Measurements from ENCODE around the gene RNF186.
A peak's percentile ranks its signal among the peaks of the same experiment; 100 is the strongest.
"Not testable (repeated sequence)": the region's sequence is repeated elsewhere in the genome, so short reads cannot be mapped to it uniquely, and the experiment has no call there.

The RNF186 gene

DNA sequence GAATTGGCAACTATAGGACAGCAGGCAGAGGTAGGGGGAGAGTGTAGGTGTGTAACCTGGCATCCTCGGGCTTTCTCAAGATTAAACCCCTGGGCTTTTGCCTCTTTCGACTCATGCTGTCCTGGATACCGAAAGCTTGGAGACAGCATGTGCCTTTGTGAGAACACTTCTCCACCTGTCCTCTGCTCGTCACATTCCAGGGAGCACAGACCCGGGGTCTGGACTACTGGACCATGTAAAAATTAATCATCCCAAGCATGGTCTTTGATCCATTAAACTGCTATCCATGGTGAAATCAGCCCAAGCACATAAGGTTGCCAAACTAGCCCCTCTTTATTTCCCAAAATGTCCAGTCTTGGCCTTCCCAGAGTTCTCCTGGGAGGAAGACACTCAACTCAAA, 9.0 kb upstream of the RNF186 start:
- no peak for DNase-seq

DNA sequence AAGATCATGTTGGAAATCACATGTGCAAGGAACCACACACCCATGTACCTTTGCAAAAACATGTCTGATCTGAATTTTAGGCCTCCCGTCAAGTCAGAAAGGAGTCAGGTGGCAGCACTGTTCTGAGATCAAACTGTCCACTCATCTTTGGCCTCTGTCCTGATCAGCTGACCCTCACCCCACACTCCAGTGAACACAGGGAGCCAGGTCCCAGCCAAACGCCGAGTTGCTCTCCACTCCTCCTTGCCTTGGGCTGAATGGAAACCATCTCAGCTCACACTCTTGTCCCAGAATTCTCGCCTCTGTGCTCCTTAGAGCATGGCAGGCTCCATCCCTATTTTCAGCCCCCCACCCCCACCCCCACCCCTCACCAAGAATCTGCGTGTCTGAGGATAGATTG, 4.6 kb upstream of the RNF186 start:
- no peak for DNase-seq

DNA sequence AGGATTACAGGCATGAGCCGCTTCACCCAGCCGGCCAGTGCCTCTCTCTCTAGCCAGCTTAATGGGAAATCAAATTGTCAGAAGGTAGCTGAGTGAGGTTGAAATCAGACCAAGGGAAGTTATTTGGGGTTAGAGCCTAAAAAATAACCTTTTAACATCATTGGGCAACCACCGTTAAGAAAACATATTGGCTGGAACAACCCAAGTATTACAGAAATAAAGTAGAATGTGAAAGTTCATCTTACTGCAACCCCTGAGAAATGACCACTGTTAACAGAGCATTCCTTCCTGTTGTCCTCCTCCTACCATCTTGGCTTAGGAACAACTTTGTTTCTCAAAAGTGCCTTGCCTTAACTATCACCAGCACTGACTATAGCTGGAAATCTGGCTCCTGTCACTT, 3.2 kb upstream of the RNF186 start:
- no peak for DNase-seq

DNA sequence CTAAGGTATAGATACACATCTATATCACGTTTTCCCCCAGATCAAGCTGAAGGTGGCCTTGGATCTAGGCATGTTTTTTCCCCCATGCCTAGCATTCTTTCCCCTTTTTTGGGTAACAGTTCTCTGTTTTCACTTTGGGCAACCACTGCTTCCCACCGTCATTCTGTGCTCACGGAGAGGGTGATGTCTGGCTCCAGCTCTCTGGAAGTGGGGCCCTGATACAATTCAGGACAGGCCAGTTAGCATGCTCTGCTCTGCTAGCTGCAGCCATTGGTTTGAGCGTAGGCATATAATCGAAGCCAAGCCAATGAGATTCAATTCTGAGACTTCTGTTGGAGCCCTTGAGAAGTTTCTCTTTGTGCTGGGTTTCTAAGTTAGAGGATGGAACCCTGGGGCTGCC, 2.1 kb upstream of the RNF186 start:
- no peak for DNase-seq

DNA sequence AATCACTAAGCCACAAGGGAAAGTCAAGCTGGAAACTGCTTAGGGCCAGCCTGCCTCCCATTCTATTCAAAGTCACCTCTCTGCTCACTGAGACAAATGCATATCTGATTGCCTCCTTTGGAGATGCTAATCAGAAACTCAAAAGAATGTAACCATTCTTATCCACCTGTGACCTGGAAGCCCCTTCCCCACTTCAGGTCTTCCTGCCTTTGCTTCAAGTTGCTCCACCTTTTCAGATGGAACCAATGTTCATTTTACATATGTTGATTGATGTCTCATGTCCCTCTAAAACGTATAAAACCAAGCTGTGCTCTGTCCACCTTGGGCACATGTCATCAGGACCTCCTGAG, 1.6 kb upstream of the RNF186 start:
- not testable (repeated sequence) for DNase-seq

DNA sequence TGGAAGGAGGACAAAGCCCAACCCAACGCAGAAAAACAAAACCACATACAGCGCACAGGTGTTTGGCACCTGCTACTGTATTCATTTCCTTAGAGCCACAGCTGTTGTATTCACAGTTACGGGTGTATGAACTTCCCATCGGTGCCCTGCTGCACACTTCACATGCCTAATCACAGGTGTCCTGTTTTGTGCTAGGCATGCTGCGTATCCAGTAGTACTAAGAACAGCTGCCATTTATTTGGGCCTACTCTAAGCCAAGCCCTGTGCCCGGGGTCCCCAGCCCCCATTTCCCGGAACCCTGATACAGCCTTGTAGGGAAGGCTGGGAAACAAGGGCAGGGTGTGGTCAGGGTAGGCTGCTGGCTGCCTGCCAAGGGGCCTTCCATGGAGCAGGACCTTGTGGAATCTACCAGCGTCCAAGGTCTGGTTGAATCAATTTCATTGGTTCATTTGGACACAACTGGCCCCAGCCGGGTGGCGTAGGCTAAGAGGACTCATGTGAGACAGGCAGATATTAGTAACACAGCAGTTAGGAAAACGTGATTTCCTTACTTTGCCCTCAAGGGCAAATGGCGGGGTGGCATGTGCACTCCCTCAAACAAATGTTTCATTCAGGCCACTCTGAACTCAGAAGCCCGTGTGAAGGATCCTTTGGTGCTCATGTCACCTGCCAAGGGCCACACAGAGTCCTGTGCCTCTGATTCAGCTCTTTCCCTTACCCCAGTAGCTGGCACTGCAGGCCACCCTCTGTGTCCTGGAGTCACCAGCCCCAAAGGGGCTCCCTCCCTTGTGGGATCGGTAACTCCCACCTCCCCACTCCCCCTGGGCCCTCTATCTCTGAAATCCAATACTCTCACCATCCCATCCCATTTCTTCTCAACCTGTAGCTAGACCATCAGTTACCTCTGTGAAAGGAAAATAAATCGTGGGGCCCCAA, 986 bp upstream of the RNF186 start:
- DNase-seq = peak; percentile 85

DNA sequence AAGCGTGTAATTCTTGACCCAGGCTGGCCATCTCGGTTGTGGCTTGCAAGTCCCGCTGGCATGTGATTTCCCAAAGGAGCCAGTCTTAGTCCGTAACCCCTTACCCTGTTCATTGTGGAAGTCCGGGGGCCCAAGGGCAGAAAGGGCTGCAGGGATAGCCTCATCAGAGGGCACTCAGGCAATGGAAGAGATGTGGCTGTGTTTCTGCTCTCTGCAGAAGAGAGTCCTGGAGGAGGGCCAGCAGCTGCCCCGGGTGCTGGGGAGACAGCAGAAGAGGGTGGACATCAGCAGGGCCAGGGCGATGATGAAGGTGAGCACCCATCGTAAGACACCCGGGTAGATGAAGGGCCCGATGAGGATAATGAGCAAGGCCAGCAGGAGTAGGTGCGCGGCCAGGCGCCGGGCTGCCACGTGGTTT, 830 bp downstream of the RNF186 start:
- no peak for DNase-seq

DNA sequence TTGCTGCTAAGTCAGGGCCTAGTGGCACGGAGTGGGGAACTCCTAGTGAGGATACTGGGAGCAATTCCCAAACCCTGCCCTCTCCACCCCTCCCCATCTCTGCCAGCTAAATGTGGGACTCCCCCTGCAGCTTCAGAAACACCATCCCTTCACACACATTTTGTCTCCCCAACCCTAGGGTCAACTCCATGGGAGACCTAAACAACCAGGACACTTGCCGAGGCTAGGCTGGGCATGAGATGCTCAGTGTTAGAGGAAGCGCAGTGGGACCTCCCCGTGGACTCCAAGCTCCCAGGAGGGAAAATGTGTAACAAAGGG, 1.5 kb downstream of the RNF186 start:
- DNase-seq = no peak

DNA sequence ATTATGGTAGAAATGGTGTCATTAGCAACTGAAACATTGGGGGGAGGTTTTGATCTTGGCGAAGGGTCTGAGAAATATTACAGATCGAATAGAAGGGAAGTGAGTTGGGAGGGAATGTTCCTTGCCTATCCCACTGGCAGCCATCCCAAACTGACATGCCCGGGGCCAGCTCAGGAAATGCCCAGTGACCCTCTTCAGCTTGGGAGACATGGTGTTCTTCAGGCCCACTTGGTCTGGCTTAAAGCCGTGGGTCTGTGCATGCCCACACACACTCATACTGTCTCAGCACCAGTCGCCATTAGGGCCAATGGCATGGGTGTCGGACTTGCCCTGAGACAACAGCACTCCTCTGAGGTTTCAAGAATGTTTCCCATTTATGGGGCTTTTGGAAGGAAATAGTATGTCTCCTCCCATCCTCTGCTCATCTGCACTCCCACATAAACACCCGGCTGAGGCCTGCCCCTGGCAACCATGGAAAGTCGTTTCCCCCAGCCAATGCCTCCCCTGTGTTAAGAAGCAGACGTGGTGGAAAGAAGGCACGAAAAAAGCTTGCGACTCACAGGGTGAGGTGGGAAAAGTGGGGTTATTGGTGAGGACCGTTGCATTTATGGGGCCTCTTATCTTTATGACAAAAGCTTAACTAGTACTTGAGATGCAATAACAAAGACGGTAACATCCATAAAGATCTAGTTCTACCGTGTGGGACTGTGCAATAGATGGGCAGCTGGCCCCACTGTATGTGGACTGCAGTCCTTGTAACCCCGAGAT, 2.0 kb downstream of the RNF186 start:
- no peak for DNase-seq

DNA sequence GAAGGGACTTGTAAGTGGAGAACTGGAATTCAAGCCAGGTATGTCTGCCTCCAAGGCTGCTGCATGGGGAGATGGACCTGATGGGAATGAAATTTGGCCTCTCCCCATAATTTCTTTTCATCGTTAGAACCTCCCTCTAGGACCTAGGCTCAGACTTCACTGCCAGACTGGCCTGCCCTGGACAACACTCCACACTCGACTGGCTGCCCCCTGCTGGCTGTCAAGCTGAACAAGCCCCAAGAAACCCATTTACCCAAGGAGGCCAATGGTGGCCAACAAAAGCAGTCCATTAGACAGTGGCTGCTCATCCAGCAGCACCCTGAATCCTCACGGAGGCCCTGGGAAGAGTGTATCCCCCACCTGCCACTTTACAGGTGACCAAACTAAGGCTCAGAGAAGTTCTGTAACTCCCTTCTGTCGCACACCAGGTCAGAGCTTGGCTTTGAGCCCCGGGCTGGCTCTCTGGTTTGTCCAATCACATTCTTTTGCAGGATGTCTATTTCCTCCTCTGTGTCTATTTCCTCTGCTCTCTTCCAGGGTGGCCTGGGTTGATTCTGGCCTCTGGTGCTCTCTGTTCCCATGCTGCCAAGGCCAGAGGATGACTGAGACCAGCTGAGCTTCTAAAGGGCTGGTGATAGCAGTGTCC, 3.8 kb downstream of the RNF186 start:
- DNase-seq = no peak

DNA sequence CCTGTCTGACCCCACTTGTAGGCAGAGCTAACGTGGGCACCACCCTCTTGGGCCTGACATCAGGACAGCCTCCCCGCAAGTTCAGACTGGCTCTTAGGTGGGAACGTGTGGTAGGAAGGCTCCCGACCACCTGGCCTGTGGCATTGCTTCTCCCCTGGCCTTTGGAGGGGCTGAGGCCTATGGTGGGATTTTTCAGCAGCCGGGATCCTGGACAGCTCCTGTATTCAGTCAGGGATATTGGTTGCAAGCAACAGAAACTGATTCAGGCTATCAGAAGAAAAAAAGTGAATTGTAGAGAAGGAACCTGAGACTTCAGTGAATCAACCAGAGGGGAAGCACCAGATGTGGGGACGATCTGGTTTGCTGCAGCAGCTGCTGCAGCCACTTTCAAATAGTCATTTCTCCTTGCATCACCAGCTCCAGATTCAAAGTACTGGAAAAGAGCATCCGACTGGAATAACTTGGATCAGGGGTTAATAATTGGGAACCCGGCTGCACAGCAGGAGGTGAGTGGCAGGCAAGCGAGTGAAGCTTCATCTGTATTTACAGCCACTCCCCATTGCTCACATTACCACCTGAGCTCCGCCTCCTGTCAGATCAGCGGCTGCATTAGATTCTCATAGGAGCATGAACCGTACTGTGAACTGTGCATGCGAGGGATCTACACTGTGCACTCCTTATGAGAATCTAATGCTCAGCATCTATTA, 5.9 kb downstream of the RNF186 start:
- no peak for DNase-seq

DNA sequence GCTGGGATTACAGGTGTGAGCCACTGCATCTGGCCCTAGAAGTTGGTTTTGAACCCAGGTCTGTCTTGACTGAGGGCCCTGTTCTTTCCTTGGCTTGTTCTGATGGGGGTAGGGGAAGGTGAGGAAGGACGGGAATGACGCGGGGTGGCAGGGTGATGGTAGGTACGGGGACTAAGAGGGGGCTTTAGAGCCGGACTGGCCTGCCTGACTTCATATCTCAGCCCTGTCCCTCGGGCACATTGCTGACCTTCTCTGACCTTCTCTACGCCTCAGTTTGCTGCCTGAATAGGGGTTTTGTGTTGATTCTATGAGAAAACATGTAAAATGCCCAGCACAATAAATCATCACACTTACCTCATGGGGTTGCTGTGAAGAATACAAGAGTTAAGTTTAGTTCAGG, 6.7 kb downstream of the RNF186 start:
- DNase-seq = no peak

DNA sequence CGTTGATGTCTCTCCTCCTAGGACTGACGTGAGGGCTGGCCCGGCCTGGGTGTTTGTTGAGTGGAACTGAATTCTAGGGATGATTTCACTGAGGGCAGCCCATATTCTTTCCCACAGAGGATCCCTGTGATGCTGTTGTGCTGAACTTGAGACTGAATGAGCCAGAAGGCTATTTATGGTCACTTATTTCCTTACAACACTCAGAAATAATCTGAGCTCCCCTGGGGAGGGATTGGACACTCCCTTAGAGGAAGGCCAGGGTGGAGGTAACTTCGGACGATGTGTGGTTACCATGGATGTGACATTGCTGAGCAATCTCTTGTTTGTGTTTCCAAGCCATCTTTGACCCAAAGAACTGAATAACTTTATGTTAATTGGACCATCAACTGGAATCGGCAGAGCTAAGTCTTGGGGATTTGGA, 10.2 kb downstream of the RNF186 start:
- DNase-seq = no peak

DNA sequence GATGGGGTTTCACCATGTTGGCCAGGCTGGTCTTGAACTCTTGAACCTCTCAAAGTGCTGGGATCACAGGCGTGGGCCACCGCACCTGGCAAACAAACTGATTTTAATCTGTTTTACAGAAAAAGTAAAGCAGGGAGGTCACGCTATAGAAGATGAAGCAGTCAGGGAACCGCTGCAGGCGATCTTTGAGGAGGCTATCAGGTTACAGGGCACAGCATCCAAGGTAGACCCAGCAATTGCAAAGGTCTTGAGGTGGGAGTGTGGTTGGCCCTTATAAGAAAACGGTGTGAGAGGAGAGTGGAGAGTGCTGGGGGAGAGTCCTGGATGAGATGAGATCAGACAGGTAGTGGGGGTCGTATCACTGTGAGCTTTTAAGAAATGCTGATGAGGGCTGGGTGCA, 12.8 kb downstream of the RNF186 start:
- no peak for DNase-seq

DNA sequence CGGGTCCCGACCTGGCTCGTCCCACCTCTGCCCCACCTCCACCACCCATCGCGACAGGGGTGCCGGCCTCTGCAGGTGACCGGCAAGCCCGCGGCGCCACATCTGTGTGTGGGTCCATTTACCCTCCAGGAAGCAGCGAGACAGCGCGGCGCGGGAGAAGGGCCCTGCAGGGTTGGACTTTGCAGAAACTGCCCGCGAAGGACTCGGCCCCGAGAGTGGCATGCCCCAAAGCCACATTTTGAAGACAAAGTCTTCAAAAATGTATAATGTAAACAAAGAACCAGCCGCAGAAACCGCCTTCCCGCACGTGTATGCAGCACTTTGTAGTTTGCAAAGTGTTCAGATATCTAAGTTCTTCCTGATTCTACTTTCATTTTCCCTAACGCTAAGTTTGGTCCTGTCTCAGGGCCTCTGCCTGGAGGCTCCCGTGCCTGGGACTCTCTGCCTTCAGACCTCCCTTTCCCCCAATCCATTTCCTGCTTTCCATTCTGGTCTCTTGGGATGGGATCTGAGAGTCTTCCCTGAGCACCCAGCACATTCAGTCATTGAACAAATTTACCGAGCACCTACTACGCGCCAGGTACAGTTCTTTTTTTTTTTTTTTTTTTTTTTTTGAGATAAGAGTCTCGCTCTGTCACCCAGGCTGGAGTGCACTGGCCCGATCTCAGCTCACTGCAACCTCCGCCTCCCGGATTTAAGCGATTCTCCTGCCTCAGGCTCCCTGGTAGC, 14.8 kb downstream of the RNF186 start:
- no peak for DNase-seq

DNA sequence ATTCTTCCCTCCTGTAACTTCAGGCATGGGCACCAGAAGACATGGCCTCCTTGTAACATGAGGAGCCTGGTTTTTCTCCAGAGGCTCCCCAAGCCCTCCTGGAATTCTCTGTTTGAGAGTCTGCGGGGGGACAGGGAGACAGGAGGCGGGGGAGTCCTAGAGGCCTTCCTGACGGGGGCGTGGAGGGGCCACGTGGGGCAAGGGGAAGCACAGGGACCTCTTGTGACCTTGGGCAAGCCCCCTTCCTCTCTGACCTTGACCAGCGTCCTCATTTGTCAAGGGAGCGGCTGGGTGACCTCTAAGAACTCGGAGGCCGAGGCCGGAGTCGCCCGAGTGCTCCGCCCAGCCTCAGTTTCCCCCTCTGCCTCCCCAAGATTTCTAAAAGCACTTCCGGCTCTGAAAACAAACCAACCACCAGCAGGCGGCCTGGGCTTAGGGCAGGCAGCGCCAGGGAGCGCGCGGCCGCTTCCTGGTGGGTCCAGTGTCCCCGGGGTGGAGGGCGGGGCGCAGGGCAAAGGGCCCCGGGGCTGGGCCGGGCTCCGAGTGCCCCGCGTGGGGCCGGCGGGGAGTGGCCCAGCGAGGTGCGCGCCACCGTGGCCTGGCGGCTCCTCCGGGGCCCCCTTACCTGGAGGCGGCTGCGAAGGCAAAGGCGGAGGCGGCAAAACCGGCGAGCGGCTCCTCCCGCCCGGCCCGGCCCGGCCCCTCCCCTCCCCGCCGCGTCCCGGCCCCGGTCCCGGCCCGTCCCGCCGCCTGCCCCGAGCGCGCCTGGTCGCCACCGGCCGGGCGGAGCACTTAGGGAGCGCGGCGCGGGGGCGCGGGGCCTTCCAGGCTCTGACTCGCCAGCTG, 15.6 kb downstream of the RNF186 start, which contains the start of gene TMCO4:
TMCO4 (minus strand) TSS at position 687 of the 846 bp plus-strand sequence. CDS start 19,158 bp downstream, outside the sequence.
- no peak for DNase-seq

DNA sequence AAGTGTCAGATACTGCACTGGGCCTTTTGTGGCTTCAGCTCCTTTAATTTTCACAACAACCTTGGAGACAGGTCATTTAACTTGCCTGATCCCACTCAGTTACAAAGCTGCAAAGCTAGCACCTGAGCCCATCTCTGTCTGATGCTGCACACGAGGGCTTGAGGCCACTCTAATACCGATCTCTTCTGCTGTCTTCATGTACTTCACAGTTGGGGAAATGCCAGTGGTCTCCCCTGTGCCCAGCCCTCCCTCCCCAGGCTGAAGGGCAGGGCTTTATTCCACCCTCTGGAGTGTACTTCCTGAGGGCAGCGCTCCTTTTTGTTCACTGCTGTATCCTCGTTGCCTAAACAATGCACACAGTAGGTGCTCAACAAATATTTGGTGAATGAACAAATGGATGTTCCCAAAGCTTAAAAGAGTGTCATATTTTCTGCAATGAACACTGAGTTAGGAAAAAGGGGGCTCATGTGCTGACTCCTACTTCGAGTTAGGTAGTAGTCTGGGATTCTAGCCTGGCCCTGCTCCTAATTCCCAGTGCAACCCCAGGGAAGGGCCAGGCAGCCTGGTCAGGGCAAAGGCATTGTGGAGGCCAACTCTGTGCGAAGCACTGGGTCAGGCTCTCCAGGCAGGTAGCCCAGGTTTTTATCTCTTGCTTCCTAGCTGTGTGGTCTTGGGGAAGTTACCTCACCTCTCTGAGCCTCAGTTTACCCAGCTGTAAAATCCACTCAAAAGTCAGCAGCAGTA, 16.4 kb downstream of the RNF186 start:
- DNase-seq = no peak

DNA sequence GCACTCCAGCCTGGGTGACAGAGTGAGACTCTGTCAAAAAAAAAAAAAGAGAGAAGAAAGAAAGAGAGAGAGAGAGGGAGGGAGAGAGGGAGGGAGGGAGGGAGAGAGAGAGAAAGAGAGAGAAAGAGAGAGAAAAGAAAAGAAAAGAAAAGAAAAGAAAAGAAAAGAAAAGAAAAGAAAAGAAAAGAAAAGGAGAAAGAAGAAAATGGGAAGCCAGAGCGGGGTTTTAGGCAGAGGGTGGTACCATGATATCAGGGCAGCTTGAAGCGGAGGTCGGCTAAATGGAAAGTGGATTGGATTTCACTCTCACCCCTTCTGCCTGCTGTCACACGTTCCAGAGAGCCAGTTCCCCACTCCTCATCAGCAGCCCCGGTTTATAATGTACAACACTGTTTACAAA, 17.3 kb downstream of the RNF186 start:
- DNase-seq = no peak

DNA sequence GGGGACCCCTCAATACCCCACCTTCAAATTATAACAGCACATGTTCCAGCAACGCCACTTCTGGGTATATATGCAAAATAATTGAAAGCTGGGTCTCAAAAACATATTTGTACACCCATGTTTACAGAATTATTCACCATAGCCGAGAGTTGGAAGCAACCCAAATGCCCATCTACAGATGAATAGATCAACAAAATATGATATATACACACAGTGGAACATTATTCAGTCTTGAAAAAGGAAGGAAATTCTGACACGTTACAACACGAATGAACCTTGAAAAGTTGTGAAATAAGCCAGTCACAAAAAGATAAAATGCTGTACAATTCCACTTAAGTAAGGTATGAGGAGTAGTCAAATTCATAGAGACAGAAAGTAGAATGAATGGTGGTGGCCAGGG, 20.5 kb downstream of the RNF186 start:
- DNase-seq = no peak

DNA sequence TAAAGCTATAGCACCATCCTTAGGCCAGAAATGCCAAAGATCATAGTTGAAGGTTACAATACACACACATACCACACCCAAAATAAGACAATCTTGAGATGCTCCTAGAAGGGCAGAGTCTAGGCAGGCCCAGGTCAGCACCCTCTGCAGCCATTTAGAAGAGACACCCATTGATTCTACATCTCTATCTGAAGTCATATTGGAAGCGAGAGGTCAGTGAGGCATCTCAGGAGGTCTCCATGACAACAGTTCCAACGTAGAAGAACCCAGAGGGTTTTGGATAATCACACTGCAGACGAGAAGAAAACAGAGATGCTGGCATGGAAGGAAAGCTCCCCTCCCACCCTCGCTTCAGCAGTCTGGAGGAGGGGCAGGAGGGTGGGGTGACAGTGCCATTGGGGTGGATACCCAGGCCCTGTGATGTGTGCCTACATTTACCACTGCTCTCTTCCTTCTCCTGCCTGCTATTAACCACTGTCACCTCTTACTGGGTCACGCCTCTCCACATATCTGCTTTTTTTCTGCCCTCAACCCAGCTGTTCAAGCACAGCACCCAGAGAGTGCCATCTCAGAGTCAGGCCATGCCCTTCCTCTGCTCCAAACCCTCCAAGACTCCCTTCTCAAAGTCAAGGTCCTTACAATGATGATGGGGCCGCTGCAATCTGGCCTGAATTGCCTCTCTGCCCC, 21.6 kb downstream of the RNF186 start:
- no peak for DNase-seq

Data from NCI-H748 treated with DMSO at 0.1 percent for 48 hours (cell line).